ENCODE measurements around the gene MLC1.
A peak's percentile ranks its signal among the peaks of the same experiment; 100 is the strongest.

MLC1 gene

GRCh38 chr22:50031189-50032091 is 53.8 kb downstream of the MLC1 start:
- Histone ChIP-seq H3K36me3 (ENCODE audit: low read depth) (no peaks in the 10 kb centered on the region), H3K27me3 (ENCODE audit: insufficient read depth, poor library complexity, severe bottlenecking) (peaks cover 5% of the 10 kb centered on the region), H3K4me1 (ENCODE audit: insufficient read depth, poor library complexity, severe bottlenecking) (no peaks in the 10 kb centered on the region), H3K9me3 (ENCODE audit: severe bottlenecking) (no peaks in the 10 kb centered on the region), H3K4me3 (ENCODE audit: severe bottlenecking) (no peak overlapping the region), H3K27ac (ENCODE audit: poor library complexity, severe bottlenecking) (no peak overlapping the region)
- no peak for TF ChIP-seq CTCF (IDR thresholded peaks at IDR 0.05; ENCODE audit: poor library complexity, severe bottlenecking)
- ATAC-seq (ENCODE audit: low read depth) = no peak
- no peak for DNase-seq (ENCODE audit: low spot score)

GRCh38 chr22:50030297-50031188 is 54.7 kb downstream of the MLC1 start:
- ATAC-seq (ENCODE audit: low read depth) (peak; percentile 87), DNase-seq (ENCODE audit: low spot score) (no peak)
- Histone ChIP-seq H3K9me3 (ENCODE audit: severe bottlenecking) (no peaks in the 10 kb centered on the region), H3K4me1 (ENCODE audit: insufficient read depth, poor library complexity, severe bottlenecking) (no peaks in the 10 kb centered on the region), H3K4me3 (ENCODE audit: severe bottlenecking) (no peak overlapping the region), H3K27ac (ENCODE audit: poor library complexity, severe bottlenecking) (no peak overlapping the region), H3K36me3 (ENCODE audit: low read depth) (no peaks in the 10 kb centered on the region), H3K27me3 (ENCODE audit: insufficient read depth, poor library complexity, severe bottlenecking) (peaks cover 5% of the 10 kb centered on the region)
- peak; percentile 94 for TF ChIP-seq CTCF (IDR thresholded peaks at IDR 0.05; ENCODE audit: poor library complexity, severe bottlenecking)

- H3K27me3 ChIP-seq (ENCODE audit: insufficient read depth, poor library complexity, severe bottlenecking) = peaks cover 5% of the 10 kb centered on the region
These were observed 57.3 kb downstream of the MLC1 start for GRCh38 chr22:50027639-50028537.

GRCh38 chr22:50025993-50026392 is 59.2 kb downstream of the MLC1 start:
- H3K27me3 ChIP-seq (ENCODE audit: insufficient read depth, poor library complexity, severe bottlenecking) = peaks cover 5% of the 10 kb centered on the region
- H3K9me3 ChIP-seq (ENCODE audit: severe bottlenecking) = no peaks in the 10 kb centered on the region
- H3K27ac ChIP-seq (ENCODE audit: poor library complexity, severe bottlenecking) = no peak overlapping the region
- no peaks in the 10 kb centered on the region for H3K4me1 ChIP-seq (ENCODE audit: insufficient read depth, poor library complexity, severe bottlenecking)
- no peak for DNase-seq (ENCODE audit: low spot score)
- no peak overlapping the region for H3K4me3 ChIP-seq (ENCODE audit: severe bottlenecking)
- TF ChIP-seq CTCF (IDR thresholded peaks at IDR 0.05; ENCODE audit: poor library complexity, severe bottlenecking) = no peak
- no peak for ATAC-seq (ENCODE audit: low read depth)
- no peaks in the 10 kb centered on the region for H3K36me3 ChIP-seq (ENCODE audit: low read depth)

More at GRCh38 chr22:50027639-50028537, 57.3 kb downstream of the MLC1 start:
- DNase-seq (ENCODE audit: low spot score) (no peak), ATAC-seq (ENCODE audit: low read depth) (peak; percentile 32; the same call in 1 of the 3 replicates)
- no peaks in the 10 kb centered on the region for H3K36me3 ChIP-seq (ENCODE audit: low read depth)
- H3K4me1 ChIP-seq (ENCODE audit: insufficient read depth, poor library complexity, severe bottlenecking) = no peaks in the 10 kb centered on the region
- no peak overlapping the region for H3K27ac ChIP-seq (ENCODE audit: poor library complexity, severe bottlenecking)
- no peaks in the 10 kb centered on the region for H3K9me3 ChIP-seq (ENCODE audit: severe bottlenecking)
- TF ChIP-seq CTCF (IDR thresholded peaks at IDR 0.05; ENCODE audit: poor library complexity, severe bottlenecking) = no peak
- no peak overlapping the region for H3K4me3 ChIP-seq (ENCODE audit: severe bottlenecking)

Data from RWPE2 (cell line).